Activated B cell treated with CpG ODN at 0.5 μM for 24 hours (primary cell): ENCODE measurements around the gene CDH12. TPM values are rescaled to one million over a fixed set of nuclear protein-coding genes. Genes with fewer than 3 reads are reported as not detected.
"Not testable (repeated sequence)": the region's sequence is repeated elsewhere in the genome, so short reads cannot be mapped to it uniquely, and the experiment has no call there.

Experiments
- ATAC-seq: fragments of 200-7000 bp; cut with Tn5 transposase; one replicate; pipeline ENCODE4 v1.10.0; 2021; ENCODE audit warnings: low read depth, mild to moderate bottlenecking, moderate library complexity
- CTCF ChIA-PET: fragments of 350-600 bp; sonication (Branson Sonifier 250); formaldehyde crosslinking; loops from one replicate; lab custom pipeline; 2021; ENCODE audit warnings: antibody characterized with exemption; lab: Charles Lee
- POLR2A ChIA-PET: fragments of 350-600 bp; sonication (Branson Sonifier 250); formaldehyde crosslinking; loops from one replicate; lab custom pipeline; 2021; ENCODE audit warnings: antibody characterized with exemption; lab: Charles Lee
- DNase-seq: peaks from one replicate; pipeline ENCODE4 v3.0.0; 2022
- H3K27ac Mint-ChIP-seq: one replicate; pipeline ENCODE4 v1.8.0; 2020; ENCODE audit warnings: mixed read lengths
- H3K27me3 Mint-ChIP-seq: one replicate; pipeline ENCODE4 v1.8.0; 2021; ENCODE audit warnings: mixed read lengths
- H3K36me3 Mint-ChIP-seq: one replicate; pipeline ENCODE4 v1.8.0; 2021; ENCODE audit warnings: low read depth, mixed read lengths
- H3K4me1 Mint-ChIP-seq: one replicate; pipeline ENCODE4 v1.8.0; 2021; ENCODE audit warnings: mixed read lengths
- H3K4me3 Mint-ChIP-seq: one replicate; pipeline ENCODE4 v1.8.0; 2020; ENCODE audit warnings: mild to moderate bottlenecking, mixed read lengths
- H3K9me3 Mint-ChIP-seq: one replicate; pipeline ENCODE4 v1.8.0; 2020; ENCODE audit warnings: mixed read lengths
- intact Hi-C: fragments of 100-400 bp; cut with micrococcal nuclease; formaldehyde crosslinking; loops from one replicate; pipeline ENCODE4 v1.15.1; 2024
- total RNA-seq: library from RNA; stranded (reverse); gene quantifications from 2 replicates; pipeline ENCODE4 v1.2.3, GENCODE V29; 2022
- TF ChIP-seq, protein P1 (sequence below): fragments of 200-600 bp; IDR thresholded peaks from one replicate; pipeline ENCODE4 v1.8.0; 2022; ENCODE audit warnings: antibody characterized with exemption, mild to moderate bottlenecking

CDH12 gene
- total RNA-seq, 1 donor from 2014 or later = not detected

- no peak overlapping the region for H3K27ac Mint-ChIP-seq
- no peaks in the 10 kb centered on the region for H3K36me3 Mint-ChIP-seq
- H3K4me3 Mint-ChIP-seq = no peak overlapping the region
- no peaks in the 10 kb centered on the region for H3K4me1 Mint-ChIP-seq
- no peak for DNase-seq
- ATAC-seq = no peak
- TF ChIP-seq, protein P1, sequence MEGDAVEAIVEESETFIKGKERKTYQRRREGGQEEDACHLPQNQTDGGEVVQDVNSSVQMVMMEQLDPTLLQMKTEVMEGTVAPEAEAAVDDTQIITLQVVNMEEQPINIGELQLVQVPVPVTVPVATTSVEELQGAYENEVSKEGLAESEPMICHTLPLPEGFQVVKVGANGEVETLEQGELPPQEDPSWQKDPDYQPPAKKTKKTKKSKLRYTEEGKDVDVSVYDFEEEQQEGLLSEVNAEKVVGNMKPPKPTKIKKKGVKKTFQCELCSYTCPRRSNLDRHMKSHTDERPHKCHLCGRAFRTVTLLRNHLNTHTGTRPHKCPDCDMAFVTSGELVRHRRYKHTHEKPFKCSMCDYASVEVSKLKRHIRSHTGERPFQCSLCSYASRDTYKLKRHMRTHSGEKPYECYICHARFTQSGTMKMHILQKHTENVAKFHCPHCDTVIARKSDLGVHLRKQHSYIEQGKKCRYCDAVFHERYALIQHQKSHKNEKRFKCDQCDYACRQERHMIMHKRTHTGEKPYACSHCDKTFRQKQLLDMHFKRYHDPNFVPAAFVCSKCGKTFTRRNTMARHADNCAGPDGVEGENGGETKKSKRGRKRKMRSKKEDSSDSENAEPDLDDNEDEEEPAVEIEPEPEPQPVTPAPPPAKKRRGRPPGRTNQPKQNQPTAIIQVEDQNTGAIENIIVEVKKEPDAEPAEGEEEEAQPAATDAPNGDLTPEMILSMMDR = no peak
- no peaks in the 10 kb centered on the region for H3K9me3 Mint-ChIP-seq
- CTCF ChIA-PET = no interaction called here
- intact Hi-C loops = no loop called here
- POLR2A ChIA-PET = no interaction called here
- H3K27me3 Mint-ChIP-seq = no peaks in the 10 kb centered on the region
These were observed 576.1 kb downstream of the CDH12 start for GRCh38 chr5:22277006-22277405.

DNA sequence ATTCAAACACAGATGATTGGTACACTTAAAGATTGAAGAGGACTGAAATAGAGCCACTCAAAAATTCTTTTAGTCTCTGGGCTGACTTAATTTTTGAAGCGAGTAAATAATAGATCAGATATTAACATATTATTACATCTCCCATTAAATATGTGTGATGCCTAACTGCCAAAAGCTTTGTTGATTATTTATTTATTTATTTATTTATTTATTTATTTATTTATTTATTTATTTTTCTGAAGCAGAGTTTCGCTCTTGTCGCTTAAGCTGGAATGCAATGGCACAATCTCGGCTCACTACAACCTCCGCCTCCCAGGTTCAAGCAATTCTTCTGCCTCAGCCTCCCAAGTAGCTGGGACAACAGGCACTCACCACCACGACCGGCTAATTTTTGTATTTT, 587.3 kb downstream of the CDH12 start:
- H3K36me3 Mint-ChIP-seq, DNase-seq, H3K27ac Mint-ChIP-seq, CTCF ChIA-PET, POLR2A ChIA-PET, H3K4me3 Mint-ChIP-seq, H3K9me3 Mint-ChIP-seq, ATAC-seq, intact Hi-C loops, H3K27me3 Mint-ChIP-seq, H3K4me1 Mint-ChIP-seq: not testable (repeated sequence)

DNA sequence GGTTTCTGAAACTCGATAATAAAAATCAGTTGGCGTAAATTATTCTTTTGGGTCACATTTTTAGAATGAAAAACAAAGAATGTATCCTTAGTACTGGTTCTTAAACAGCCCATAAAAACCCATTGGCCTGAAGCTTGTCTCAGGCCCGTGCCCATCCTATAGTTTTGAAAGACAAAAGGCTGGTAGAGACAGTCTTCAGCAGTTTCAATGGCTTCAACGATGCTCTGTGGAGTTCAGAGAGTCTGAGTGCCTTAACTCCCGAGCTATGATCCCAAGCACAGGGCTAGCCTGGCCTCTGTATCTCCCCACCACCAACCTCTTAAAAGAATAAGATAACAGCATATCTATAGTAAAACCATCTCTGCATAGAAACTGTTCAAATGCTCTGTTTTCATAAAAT, 595.0 kb downstream of the CDH12 start:
- Mint-ChIP-seq H3K27ac (no peak overlapping the region), H3K27me3 (no peaks in the 10 kb centered on the region), H3K4me1 (no peaks in the 10 kb centered on the region), H3K9me3 (no peaks in the 10 kb centered on the region), H3K36me3 (no peaks in the 10 kb centered on the region), H3K4me3 (no peak overlapping the region)
- ChIA-PET CTCF (no interaction called here), POLR2A (no interaction called here)
- DNase-seq (no peak), ATAC-seq (no peak)
- TF ChIP-seq, protein P1 = no peak
- intact Hi-C loops = no loop called here

DNA sequence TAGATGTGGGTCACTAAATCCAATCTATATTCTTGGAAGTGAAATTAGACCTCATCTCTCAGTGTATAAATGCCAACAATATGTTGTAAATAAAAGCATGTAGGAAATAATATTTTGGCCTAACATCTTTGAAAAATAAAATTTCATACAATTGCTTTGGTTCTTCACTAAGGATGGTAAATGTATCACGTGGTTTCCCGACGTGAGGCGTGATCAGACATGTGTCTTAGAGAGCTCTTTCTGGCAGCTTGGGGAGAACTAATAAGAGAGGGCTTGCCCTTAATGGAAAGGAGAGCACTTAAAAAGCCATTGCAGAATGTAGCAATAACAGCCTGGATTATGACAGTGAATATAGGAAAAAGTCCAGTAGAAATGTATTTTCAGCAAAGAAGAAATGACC, 602.6 kb downstream of the CDH12 start:
- TF ChIP-seq, protein P1 = no peak
- CTCF ChIA-PET = no interaction called here
- Mint-ChIP-seq H3K27ac (no peak overlapping the region), H3K9me3 (no peaks in the 10 kb centered on the region), H3K27me3 (no peaks in the 10 kb centered on the region), H3K4me1 (no peaks in the 10 kb centered on the region), H3K36me3 (no peaks in the 10 kb centered on the region), H3K4me3 (no peak overlapping the region)
- DNase-seq (no peak), ATAC-seq (no peak)
- intact Hi-C loops = no loop called here
- POLR2A ChIA-PET = no interaction called here

- H3K9me3 Mint-ChIP-seq = no peaks in the 10 kb centered on the region
- TF ChIP-seq, protein P1 = no peak
- no peak for ATAC-seq
- intact Hi-C loops = no loop called here
- no peak overlapping the region for H3K27ac Mint-ChIP-seq
- H3K36me3 Mint-ChIP-seq = no peaks in the 10 kb centered on the region
- DNase-seq = no peak
- ChIA-PET CTCF (no interaction called here), POLR2A (no interaction called here)
- H3K4me1 Mint-ChIP-seq = no peaks in the 10 kb centered on the region
- no peaks in the 10 kb centered on the region for H3K27me3 Mint-ChIP-seq
- H3K4me3 Mint-ChIP-seq = no peak overlapping the region
These were observed 603.9 kb downstream of the CDH12 start for GRCh38 chr5:22249209-22249729.

- Mint-ChIP-seq H3K4me1 (no peaks in the 10 kb centered on the region), H3K36me3 (no peaks in the 10 kb centered on the region), H3K9me3 (no peaks in the 10 kb centered on the region), H3K27ac (no peak overlapping the region), H3K27me3 (no peaks in the 10 kb centered on the region), H3K4me3 (no peak overlapping the region)
- no peak for ATAC-seq
- TF ChIP-seq, protein P1 = no peak
- no peak for DNase-seq
- POLR2A ChIA-PET = no interaction called here
- CTCF ChIA-PET = no interaction called here
- intact Hi-C loops = no loop called here
These were observed 607.4 kb downstream of the CDH12 start for GRCh38 chr5:22245770-22246169.
